Retinal pigment epithelial cell (primary cell): ENCODE measurements around the gene TLNRD1.

Source experiments
- DNase-seq: peaks from one replicate; pipeline ENCODE4 v3.0.0-alpha.2; 2010; ENCODE audit warnings: low read depth
- H3K4me3 ChIP-seq: 2 replicates; pipeline ENCODE4 v1.5.1; 2011; ENCODE audit warnings: mild to moderate bottlenecking, low read length, control low read depth, moderate library complexity
- TF ChIP-seq, protein P1 (sequence below): conservative IDR thresholded peaks from 2 replicates; pipeline ENCODE4 v1.5.1; 2011; ENCODE audit warnings: low read depth, low read length, control low read depth, inconsistent platforms

TLNRD1 gene

DNA sequence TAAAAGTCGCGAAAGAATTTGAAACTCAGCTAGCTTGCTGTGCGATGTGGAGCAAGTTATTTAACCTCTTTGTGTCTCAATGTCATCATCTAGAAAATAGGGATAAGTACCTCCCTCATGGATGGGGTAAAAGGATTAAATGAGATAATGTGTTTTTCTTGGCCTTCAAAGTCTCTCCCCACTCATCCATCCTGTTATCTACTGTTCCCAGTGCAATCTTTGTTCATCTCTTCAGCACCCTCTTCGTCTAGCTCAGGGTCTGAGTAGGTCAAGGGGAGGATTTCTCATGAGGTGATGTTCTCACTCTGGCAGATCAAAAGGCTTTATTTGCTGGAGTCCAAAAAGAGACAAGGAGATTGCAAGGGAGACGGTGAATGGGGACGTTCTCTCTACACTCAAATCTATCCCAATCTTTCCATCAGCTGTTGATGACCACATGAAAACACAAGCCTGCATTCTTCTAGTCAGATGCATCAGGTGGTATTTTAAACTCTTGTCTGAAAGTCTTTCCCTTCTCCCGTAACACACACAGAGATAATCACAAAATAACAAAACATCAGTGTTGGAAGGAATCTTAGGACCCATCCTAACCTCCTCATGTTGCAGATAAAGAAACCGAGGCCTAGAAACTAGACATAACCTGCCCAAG lies 12.5 kb upstream of the TLNRD1 start:
- TF ChIP-seq, protein P1, sequence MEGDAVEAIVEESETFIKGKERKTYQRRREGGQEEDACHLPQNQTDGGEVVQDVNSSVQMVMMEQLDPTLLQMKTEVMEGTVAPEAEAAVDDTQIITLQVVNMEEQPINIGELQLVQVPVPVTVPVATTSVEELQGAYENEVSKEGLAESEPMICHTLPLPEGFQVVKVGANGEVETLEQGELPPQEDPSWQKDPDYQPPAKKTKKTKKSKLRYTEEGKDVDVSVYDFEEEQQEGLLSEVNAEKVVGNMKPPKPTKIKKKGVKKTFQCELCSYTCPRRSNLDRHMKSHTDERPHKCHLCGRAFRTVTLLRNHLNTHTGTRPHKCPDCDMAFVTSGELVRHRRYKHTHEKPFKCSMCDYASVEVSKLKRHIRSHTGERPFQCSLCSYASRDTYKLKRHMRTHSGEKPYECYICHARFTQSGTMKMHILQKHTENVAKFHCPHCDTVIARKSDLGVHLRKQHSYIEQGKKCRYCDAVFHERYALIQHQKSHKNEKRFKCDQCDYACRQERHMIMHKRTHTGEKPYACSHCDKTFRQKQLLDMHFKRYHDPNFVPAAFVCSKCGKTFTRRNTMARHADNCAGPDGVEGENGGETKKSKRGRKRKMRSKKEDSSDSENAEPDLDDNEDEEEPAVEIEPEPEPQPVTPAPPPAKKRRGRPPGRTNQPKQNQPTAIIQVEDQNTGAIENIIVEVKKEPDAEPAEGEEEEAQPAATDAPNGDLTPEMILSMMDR: no peak
- H3K4me3 ChIP-seq: peak overlapping the region; percentile 94
- DNase-seq: no peak

GRCh38 chr15:80989081-80989517 lies 11.6 kb upstream of the TLNRD1 start:
- H3K4me3 ChIP-seq: peak overlapping the region; percentile 94
- TF ChIP-seq, protein P1: no peak
- no peak for DNase-seq

GRCh38 chr15:80989518-80990478 lies 10.9 kb upstream of the TLNRD1 start, which contains the start of gene MESD:
Gene MESD, minus strand, starts transcription at chr15:80989819. Its CDS starts 28 bp downstream, at chr15:80989791.
- TF ChIP-seq, protein P1: no peak
- peak; percentile 69 for DNase-seq
- peak within 1 kb of the TSS; percentile 94 for H3K4me3 ChIP-seq

GRCh38 chr15:80990955-80991354 lies 9.8 kb upstream of the TLNRD1 start:
- H3K4me3 ChIP-seq: no peak overlapping the region
- TF ChIP-seq, protein P1: no peak
- no peak for DNase-seq

GRCh38 chr15:80991421-80991820 lies 9.3 kb upstream of the TLNRD1 start:
- DNase-seq: no peak
- TF ChIP-seq, protein P1: no peak
- no peak overlapping the region for H3K4me3 ChIP-seq

- H3K4me3 ChIP-seq: no peak overlapping the region
- TF ChIP-seq, protein P1: no peak
- DNase-seq: no peak
These were observed 8.7 kb upstream of the TLNRD1 start for GRCh38 chr15:80992006-80992405.
